T-helper 1 cell treated with Interleukin-12 subunit alpha and Interleukin-12 subunit beta and Interleukin-4 antibody, amounts not matched to agents 30 μg/mL and 1 μg/mL, for 36 hours (primary cell): ENCODE results near the gene SLC13A5.
"Not testable (repeated sequence)": the region's sequence is repeated elsewhere in the genome, so short reads cannot be mapped to it uniquely, and the experiment has no call there.

Experiments used
- H3K27ac Mint-ChIP-seq: one replicate; pipeline ENCODE4 v1.8.0; 2021; ENCODE audit warnings: mild to moderate bottlenecking, mixed read lengths
- H3K27me3 Mint-ChIP-seq: one replicate; pipeline ENCODE4 v1.8.0; 2021; ENCODE audit warnings: low read depth, mixed read lengths
- H3K36me3 Mint-ChIP-seq: one replicate; pipeline ENCODE4 v1.8.0; 2021; ENCODE audit warnings: low read depth, mixed read lengths
- H3K4me1 Mint-ChIP-seq: one replicate; pipeline ENCODE4 v1.8.0; 2021; ENCODE audit warnings: low read depth, mixed read lengths
- H3K4me3 Mint-ChIP-seq: one replicate; pipeline ENCODE4 v1.8.0; 2021; ENCODE audit warnings: mild to moderate bottlenecking, moderate library complexity, mixed read lengths
- H3K9me3 Mint-ChIP-seq: one replicate; pipeline ENCODE4 v1.8.0; 2021; ENCODE audit warnings: mixed read lengths

The SLC13A5 gene

GRCh38 chr17:6669479-6670212, 43.5 kb downstream of the SLC13A5 start:
- H3K27ac Mint-ChIP-seq, result no peak overlapping the region

GRCh38 chr17:6668727-6669425, 44.3 kb downstream of the SLC13A5 start:
- Mint-ChIP-seq H3K4me1 (peaks cover 2% of the 10 kb centered on the region), H3K27ac (no peak overlapping the region), H3K9me3 (no peaks in the 10 kb centered on the region), H3K36me3 (no peaks in the 10 kb centered on the region), H3K27me3 (peaks cover 11% of the 10 kb centered on the region), H3K4me3 (no peak overlapping the region)

More at GRCh38 chr17:6669479-6670212, 43.5 kb downstream of the SLC13A5 start:
- Mint-ChIP-seq H3K9me3 (no peaks in the 10 kb centered on the region), H3K36me3 (no peaks in the 10 kb centered on the region), H3K27me3 (peaks cover 11% of the 10 kb centered on the region), H3K4me3 (no peak overlapping the region), H3K4me1 (peaks cover 2% of the 10 kb centered on the region)

GRCh38 chr17:6668219-6668618, 45.0 kb downstream of the SLC13A5 start:
- Mint-ChIP-seq H3K4me1 (peaks cover 2% of the 10 kb centered on the region), H3K4me3 (no peak overlapping the region), H3K9me3 (no peaks in the 10 kb centered on the region), H3K36me3 (no peaks in the 10 kb centered on the region), H3K27ac (no peak overlapping the region), H3K27me3 (peaks cover 11% of the 10 kb centered on the region)

GRCh38 chr17:6667516-6667915, 45.7 kb downstream of the SLC13A5 start:
- Mint-ChIP-seq H3K4me1 (peaks cover 2% of the 10 kb centered on the region), H3K4me3 (no peak overlapping the region), H3K27me3 (peaks cover 16% of the 10 kb centered on the region), H3K27ac (no peak overlapping the region), H3K36me3 (peaks cover 1% of the 10 kb centered on the region), H3K9me3 (no peaks in the 10 kb centered on the region)

GRCh38 chr17:6666557-6666956, 46.6 kb downstream of the SLC13A5 start:
- Mint-ChIP-seq H3K36me3 (peaks cover 1% of the 10 kb centered on the region), H3K9me3 (no peaks in the 10 kb centered on the region), H3K4me3 (no peak overlapping the region), H3K4me1 (peaks cover 3% of the 10 kb centered on the region), H3K27ac (no peak overlapping the region), H3K27me3 (peaks cover 16% of the 10 kb centered on the region)

GRCh38 chr17:6666077-6666521, 47.1 kb downstream of the SLC13A5 start:
- peaks cover 16% of the 10 kb centered on the region for H3K27me3 Mint-ChIP-seq
- peaks cover 1% of the 10 kb centered on the region for H3K36me3 Mint-ChIP-seq
- H3K4me3 Mint-ChIP-seq, result no peak overlapping the region
- H3K9me3 Mint-ChIP-seq, result no peaks in the 10 kb centered on the region
- no peak overlapping the region for H3K27ac Mint-ChIP-seq
- H3K4me1 Mint-ChIP-seq, result peaks cover 8% of the 10 kb centered on the region

GRCh38 chr17:6663200-6663599, 50.0 kb downstream of the SLC13A5 start:
- H3K27me3 Mint-ChIP-seq, result peaks cover 18% of the 10 kb centered on the region

GRCh38 chr17:6661464-6661848, 51.7 kb downstream of the SLC13A5 start:
- H3K36me3 Mint-ChIP-seq, result peaks cover 10% of the 10 kb centered on the region
- H3K4me1 Mint-ChIP-seq, result peaks cover 32% of the 10 kb centered on the region
- no peak overlapping the region for H3K4me3 Mint-ChIP-seq
- H3K9me3 Mint-ChIP-seq, result no peaks in the 10 kb centered on the region
- H3K27me3 Mint-ChIP-seq, result peaks cover 12% of the 10 kb centered on the region
- no peak overlapping the region for H3K27ac Mint-ChIP-seq

More at GRCh38 chr17:6663200-6663599, 50.0 kb downstream of the SLC13A5 start:
- H3K4me1 Mint-ChIP-seq, result peaks cover 24% of the 10 kb centered on the region
- not testable (repeated sequence) for H3K9me3 Mint-ChIP-seq, H3K4me3 Mint-ChIP-seq, H3K27ac Mint-ChIP-seq, H3K36me3 Mint-ChIP-seq

GRCh38 chr17:6660805-6661463, 52.2 kb downstream of the SLC13A5 start:
- Mint-ChIP-seq H3K36me3 (peaks cover 10% of the 10 kb centered on the region), H3K27me3 (peaks cover 15% of the 10 kb centered on the region), H3K4me1 (peaks cover 32% of the 10 kb centered on the region), H3K9me3 (no peaks in the 10 kb centered on the region), H3K4me3 (peak overlapping the region; percentile 46), H3K27ac (peak overlapping the region; percentile 10)

- Mint-ChIP-seq H3K4me1 (peaks cover 38% of the 10 kb centered on the region), H3K36me3 (peaks cover 14% of the 10 kb centered on the region), H3K27ac (no peak overlapping the region), H3K4me3 (no peak overlapping the region), H3K27me3 (peaks cover 23% of the 10 kb centered on the region), H3K9me3 (no peaks in the 10 kb centered on the region)
Observed at GRCh38 chr17:6660101-6660500, 53.1 kb downstream of the SLC13A5 start.

- not testable (repeated sequence) for H3K9me3 Mint-ChIP-seq, H3K4me3 Mint-ChIP-seq, H3K27ac Mint-ChIP-seq
- Mint-ChIP-seq H3K27me3 (peaks cover 32% of the 10 kb centered on the region), H3K4me1 (peaks cover 47% of the 10 kb centered on the region), H3K36me3 (peaks cover 15% of the 10 kb centered on the region)
Observed at GRCh38 chr17:6658411-6658810, 54.8 kb downstream of the SLC13A5 start.

GRCh38 chr17:6657633-6658287, 55.4 kb downstream of the SLC13A5 start:
- Mint-ChIP-seq H3K27me3 (peaks cover 32% of the 10 kb centered on the region), H3K4me3 (peak overlapping the region; percentile 90), H3K27ac (peak overlapping the region; percentile 27), H3K9me3 (no peaks in the 10 kb centered on the region), H3K4me1 (peaks cover 51% of the 10 kb centered on the region), H3K36me3 (peaks cover 15% of the 10 kb centered on the region)

- Mint-ChIP-seq H3K27ac (peak overlapping the region; percentile 82), H3K36me3 (peaks cover 15% of the 10 kb centered on the region), H3K4me3 (peak overlapping the region; percentile 90), H3K27me3 (peaks cover 29% of the 10 kb centered on the region), H3K4me1 (peaks cover 56% of the 10 kb centered on the region)
- H3K9me3 Mint-ChIP-seq, result not testable (repeated sequence)
Observed at GRCh38 chr17:6656797-6657632, 56.2 kb downstream of the SLC13A5 start.
